HG03432 (cell line): ENCODE measurements around the gene ZBTB7C.

Source experiments
- ATAC-seq: cut with Tn5 transposase; IDR thresholded peaks from one replicate; pipeline ENCODE4 v1.9.1; 2021; ENCODE audit warnings: mild to moderate bottlenecking, moderate library complexity; ENCODE audit not compliant: unreplicated experiment

The ZBTB7C gene

GRCh38 chr18:48418539-48419276, 9.5 kb upstream of the ZBTB7C start:
- no peak for ATAC-seq

- ATAC-seq, result no peak
These were observed 8.8 kb upstream of the ZBTB7C start for GRCh38 chr18:48417985-48418384.

- no peak for ATAC-seq
These were observed 4.2 kb upstream of the ZBTB7C start for GRCh38 chr18:48413342-48413741.

DNA sequence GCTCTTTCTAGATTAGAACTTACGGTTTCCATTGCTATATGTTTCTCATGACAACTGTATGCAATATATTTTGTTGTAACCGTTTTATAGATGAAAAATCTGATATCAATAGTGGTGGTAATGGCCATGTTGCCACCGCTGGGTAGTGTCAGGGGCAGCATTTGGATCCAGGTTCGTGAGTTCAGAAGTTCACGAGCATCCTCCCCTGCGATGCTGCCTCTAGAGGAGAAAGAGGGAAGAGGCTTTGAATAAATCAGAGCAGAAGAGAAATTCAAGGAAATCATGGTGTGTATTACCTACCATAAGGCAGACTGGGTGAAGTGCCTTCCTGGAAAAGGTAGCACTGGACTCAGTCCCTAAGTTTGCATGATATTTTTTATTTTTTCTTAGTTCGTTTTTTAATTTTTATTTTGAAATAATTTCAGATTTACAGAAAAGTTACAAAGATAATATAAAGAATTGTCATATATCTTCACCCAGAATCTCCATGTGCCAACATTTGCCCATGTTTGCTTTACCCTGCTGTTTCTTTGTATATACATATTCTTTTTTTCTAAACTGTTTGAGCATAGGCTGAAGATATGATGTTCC, 3.3 kb upstream of the ZBTB7C start:
- ATAC-seq, result no peak

DNA sequence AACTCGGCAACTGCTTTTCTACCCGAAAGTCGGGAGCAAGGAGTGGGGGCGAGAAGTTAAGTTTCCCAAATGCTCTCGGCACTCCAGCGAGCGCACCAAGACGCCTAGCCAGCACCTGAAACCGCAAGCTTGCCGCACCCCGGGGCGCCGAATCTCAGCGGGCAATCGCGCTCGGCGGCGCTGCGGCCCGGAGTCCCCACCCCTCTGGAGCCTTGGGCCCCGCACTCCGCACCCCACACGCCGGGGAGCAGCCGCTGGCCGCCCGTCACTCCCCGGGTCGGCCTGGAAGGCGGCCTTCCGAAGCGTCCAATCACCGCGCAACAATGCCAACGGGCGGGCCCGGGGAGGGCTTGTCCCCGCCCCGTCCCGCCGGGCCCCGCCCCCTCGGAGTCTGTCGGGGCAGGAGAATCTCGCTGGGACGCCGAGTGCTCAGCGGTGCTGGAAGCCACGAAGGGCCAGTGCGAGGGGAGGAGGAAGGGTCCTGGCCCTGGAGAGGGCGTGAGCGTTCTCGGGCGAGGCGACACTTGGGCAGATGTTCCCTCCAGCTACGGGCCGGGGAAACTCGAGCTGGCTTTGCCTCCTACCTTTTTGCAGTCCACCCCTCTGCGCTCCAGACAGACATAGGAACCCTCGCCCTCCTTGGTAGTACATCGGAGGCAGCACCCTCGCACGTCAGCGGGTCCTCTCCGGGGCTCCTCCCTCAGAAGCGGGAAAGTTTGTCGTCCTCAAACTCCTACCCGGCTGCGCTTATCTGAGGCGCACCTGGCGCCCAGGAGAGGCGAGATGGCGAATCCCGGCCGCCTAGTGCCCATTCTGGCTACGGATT, 1.1 kb upstream of the ZBTB7C start:
- ATAC-seq, result peak; percentile 97

DNA sequence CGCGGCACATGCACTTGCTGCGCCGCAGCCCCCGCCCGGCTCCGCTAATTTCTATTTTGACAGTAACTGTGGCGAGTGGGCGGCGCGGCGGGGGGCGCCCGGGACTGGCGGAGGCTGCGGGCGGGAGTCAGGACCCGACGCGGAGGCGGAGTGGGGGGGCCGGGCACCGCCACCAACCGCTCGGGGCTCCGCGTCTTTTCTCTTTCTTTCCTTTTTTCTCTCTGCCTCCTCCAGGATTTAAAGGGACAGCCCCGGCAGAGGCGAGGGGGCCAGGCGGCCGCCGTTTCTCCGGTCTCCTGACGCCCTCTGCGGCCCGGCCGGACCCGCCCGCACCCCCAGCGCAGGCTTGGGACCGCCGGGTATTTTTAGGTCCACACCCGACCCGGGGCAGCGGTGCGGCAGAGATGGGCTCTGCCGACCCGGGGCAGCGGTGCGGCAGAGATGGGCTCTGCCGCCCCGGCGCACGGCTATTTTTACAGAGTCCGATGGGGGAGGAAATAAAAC, 460 bp upstream of the ZBTB7C start:
- ATAC-seq, result no peak

GRCh38 chr18:48408111-48408726, 964 bp downstream of the ZBTB7C start:
- ATAC-seq, result no peak

GRCh38 chr18:48407358-48407757, 1.8 kb downstream of the ZBTB7C start:
- no peak for ATAC-seq

DNA sequence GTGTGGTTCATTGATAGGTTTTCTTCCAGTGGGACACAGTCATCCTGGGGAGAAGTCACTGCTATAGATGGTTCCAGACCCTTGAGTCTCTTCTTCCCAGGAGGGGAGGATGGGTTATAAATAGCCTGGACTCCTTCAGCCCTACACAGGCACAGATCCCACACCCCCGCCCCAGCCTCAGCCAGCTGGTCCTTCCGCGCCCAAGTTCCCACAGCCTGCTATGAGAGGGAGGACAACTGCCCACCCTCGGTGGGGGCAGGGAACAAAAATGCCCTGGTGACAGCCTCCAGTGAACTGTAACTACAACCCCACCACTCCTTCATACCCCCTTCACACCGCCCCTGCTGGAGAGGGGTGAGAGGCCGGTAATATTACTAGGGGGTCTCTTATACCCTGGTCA, 3.2 kb downstream of the ZBTB7C start:
- ATAC-seq, result no peak

DNA sequence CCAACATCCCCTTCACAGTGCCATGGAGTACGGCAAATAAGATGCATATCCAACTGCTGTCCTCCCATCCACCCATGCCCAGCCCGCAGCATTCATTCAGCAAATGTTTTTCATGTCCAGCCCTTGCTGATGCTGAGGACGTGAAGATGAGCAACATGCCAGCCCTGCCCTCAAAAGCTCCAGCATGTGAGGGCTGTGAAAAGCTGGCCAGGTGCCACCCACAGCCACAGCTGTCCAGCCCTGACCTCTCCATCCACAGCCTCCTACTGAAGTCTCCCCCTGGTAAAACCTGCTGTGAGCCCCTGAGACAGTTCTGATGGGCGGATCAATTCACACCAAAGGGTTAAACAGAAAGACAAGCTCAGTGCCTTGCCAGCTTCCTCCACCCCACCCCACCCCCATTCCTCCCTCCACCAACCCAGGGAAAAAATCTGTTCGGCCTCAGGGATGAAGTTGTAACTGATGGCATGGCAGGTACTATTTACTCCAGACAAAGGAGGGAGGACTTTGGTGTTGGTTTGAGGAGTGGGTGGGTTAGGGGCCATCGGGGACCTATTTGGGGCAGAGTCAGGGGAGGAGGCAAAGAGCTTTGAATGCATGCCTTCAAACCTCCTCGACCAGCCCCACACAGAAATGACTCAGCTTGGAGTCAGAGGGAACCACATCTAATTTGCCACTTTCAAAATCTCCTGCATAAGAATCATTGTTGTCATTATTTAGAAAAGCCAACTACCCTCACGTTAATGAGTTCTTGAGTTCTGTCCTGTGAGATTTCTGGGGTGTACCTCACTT, 4.3 kb downstream of the ZBTB7C start:
- ATAC-seq, result no peak

DNA sequence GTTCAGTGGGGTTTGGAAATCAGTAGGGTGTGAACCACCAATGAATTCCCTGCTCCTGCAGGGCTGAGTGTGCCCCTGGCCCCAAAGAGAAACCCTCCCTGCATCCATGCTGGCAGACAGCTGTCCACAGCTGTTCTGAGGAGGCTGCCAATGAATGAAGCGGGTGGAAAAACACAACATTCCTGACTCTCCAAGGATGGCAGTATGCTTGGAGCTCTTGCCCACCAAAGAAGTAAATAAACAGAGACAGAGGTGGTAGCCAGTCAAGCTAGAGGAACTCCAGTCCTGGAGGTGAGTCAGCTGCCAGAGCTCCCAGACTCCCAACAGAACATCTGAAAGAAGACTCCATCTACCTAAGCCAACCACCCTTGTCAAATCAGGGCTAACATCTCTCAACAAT, 6.2 kb downstream of the ZBTB7C start:
- no peak for ATAC-seq

GRCh38 chr18:48399303-48400075, 9.7 kb downstream of the ZBTB7C start:
- no peak for ATAC-seq

DNA sequence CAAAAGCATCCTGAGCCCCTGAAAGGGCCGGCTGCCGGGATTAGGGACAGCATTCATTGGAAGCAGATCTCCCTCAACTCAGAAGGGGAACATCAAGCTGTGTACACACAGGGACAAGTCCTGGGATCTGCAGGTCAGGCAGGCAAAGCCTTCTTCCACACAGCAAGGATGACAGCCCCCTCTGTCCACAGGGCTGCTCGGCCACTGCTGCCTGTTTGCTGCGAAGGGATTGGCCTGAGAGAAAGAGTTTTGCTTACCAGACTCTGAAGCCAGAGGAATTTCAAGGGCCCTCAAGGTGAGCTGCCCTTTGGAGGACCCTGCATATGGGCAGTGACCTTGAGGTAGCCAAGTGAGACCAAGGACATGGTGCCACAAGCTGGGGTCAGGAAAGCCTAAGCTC, 11.1 kb downstream of the ZBTB7C start:
- no peak for ATAC-seq

GRCh38 chr18:48397021-48397420, 12.2 kb downstream of the ZBTB7C start:
- no peak for ATAC-seq

DNA sequence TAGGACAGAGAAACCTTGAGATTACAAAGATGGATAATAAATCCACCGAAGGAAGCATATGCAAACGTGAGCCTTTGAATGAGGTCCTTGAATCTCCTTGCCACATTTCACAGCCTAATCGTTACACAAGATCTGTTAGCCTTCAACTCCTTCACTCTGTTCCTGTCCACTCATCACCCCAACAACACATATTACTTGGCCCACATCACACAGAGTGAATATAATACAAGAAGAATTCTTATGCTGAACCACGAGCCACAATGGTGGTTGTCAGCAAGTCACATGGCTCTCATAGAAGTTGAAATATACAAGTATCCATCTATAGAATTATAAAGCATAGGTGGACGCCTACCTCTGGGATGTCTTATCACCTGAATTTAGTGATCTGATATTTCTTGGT, 12.6 kb downstream of the ZBTB7C start:
- no peak for ATAC-seq

DNA sequence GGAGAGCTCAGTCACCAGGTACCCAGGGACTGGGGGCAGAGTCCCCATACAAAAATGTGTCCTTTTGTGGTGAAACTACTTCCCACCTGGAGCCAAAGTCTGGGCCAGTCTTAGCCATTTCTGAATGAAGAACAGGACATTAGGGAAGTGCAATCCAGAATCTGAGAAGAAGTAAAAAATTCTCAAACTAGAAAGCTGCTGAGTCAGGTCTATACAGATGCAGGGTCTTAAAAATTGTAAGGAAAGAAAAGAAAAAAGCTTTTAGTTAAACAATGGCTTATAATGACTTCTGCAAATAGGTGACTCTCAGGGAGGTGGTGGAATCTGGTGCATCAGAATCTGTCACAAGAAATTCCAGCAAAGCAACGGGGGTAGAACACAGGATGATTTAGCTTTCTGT, 13.5 kb downstream of the ZBTB7C start:
- ATAC-seq, result no peak

GRCh38 chr18:48394176-48394575, 15.0 kb downstream of the ZBTB7C start:
- ATAC-seq, result no peak

DNA sequence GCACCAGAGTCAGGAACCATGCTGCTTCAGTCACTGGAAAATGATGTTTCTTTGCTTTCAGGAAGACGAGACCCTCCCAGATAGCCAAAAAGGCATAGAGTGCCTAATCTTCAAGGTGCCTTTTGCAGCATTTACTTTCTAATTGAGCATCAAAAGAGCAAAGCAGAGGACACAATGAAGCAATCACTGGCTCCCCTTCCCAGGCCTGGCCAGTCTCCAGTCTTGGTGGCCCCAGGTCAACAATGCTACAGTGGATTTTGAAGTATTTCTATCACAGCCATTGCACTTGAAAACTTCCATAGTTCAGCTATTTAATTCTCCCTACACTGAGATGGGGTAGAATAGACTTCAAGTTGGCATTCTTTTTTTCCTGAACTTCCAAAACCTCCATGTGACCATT, 15.4 kb downstream of the ZBTB7C start:
- no peak for ATAC-seq

GRCh38 chr18:48393170-48393569, 16.0 kb downstream of the ZBTB7C start:
- no peak for ATAC-seq

DNA sequence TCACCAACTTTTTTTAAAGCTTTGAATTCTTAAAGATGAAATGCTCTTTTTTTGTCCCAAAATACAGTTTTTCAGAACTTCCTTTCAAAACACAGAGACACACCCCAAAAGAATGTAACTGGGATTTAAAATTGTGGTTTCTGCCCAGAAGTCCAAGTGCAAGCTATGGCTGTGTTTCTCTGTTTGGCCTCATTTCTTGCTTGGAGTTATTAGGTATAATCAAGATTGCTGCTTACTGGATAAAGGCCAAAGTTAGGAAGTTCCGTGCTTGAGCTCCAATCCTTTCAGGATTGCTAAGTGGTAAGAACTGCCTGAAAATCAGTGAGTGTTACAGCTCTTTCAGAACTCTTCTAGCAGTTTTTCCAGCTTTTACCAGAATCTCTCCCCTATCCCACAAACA, 16.9 kb downstream of the ZBTB7C start:
- no peak for ATAC-seq
